Testis (tissue), 3 donors: ENCODE results near the gene FUT8. TPM values are rescaled to one million over a fixed set of nuclear protein-coding genes. Genes with fewer than 3 reads are reported as not detected.

Experiments
- DNase-seq: peaks from one replicate; pipeline ENCODE4 v3.0.0-alpha.2; 2019
- H3K27ac ChIP-seq, 2 donors: fragments of 200-600 bp; sonication (generic); one replicate each; pipeline ENCODE4 v1.5.1; 2019
- H3K27me3 ChIP-seq: fragments of 200-600 bp; sonication (generic); one replicate; pipeline ENCODE4 v1.5.1; 2019
- H3K36me3 ChIP-seq: fragments of 200-600 bp; sonication (generic); one replicate; pipeline ENCODE4 v1.5.1; 2017; ENCODE audit warnings: low read depth; ENCODE audit errors: missing control alignments
- H3K4me1 ChIP-seq: fragments of 200-600 bp; sonication (generic); one replicate; pipeline ENCODE4 v1.5.1; 2019
- H3K4me3 ChIP-seq, 2 donors: fragments of 200-600 bp; sonication (generic); one replicate each; pipeline ENCODE4 v1.5.1; 2017 to 2019
- H3K9me3 ChIP-seq: fragments of 200-600 bp; sonication (generic); one replicate; pipeline ENCODE4 v1.5.1; 2017
- CTCF ChIP-seq, 3 experiments: fragments of 450-650 bp in 2 of 3; fragments of 200-600 bp in 1 of 3; sonication (generic) in 1 of 3; IDR thresholded peaks; one replicate each; pipeline ENCODE4 v1.5.1; 2016 to 2019; ENCODE audit warnings: antibody characterized with exemption in 3 of 3, mild to moderate bottlenecking in 2 of 3, moderate library complexity in 1 of 3
- POLR2A ChIP-seq: fragments of 450-650 bp; IDR thresholded peaks from one replicate; pipeline ENCODE4 v1.6.1; 2017; ENCODE audit warnings: antibody characterized with exemption, mild to moderate bottlenecking, moderate library complexity
- WGBS, 2 donors: methylation state at CpG; one replicate each; pipeline ENCODE4 v1.1.5; 2018; 5-methylcytosine and 5-hydroxymethylcytosine counted together
- intact Hi-C: fragments of 100-400 bp; cut with DNase I; formaldehyde crosslinking; loops from one replicate; pipeline ENCODE4 v1.15.1; 2023; ENCODE audit warnings: low total_unique reads
- polyA plus RNA-seq: library from polyadenylated mRNA; stranded (reverse); fragments of 350-450 nt; fragmentation: Illumina TruSeq; extraction: RNeasy Lipid Tissue Mini Kit (QIAGEN cat#74804); gene quantifications from one replicate; pipeline ENCODE4 v1.2.3, GENCODE V29; 2014; ENCODE audit warnings: low read depth, low replicate concordance; ENCODE audit not compliant: insufficient read depth
- total RNA-seq, 2 donors: library from RNA; depleted of rRNA; stranded (reverse); fragments of >200 nt; gene quantifications; one replicate each; pipeline ENCODE4 v1.2.3, GENCODE V29; 2016

The FUT8 gene
- total and polyA plus RNA-seq, 3 donors from 2014 or later: 47.1 to 68.3 (median 58.7) TPM

GRCh38 chr14:65581799-65582198, 169.3 kb downstream of the FUT8 start:
- H3K36me3 ChIP-seq: no peaks in the 10 kb centered on the region
- 92 to 98% methylated on average over 3 of the region's 3 CpGs for WGBS, 2 donors
- no peaks in the 10 kb centered on the region for H3K4me1 ChIP-seq
- no peak overlapping the region for H3K4me3 ChIP-seq
- H3K27me3 ChIP-seq: no peaks in the 10 kb centered on the region
- TF ChIP-seq POLR2A (no peak), CTCF (IDR thresholded peaks at IDR 0.05) (no peak)
- DNase-seq: no peak
- H3K9me3 ChIP-seq: no peaks in the 10 kb centered on the region
- intact Hi-C loops: no loop called here
- no peak overlapping the region for H3K27ac ChIP-seq

GRCh38 chr14:65585216-65585615, 172.7 kb downstream of the FUT8 start:
- DNase-seq: no peak
- H3K27me3 ChIP-seq: no peaks in the 10 kb centered on the region
- no peaks in the 10 kb centered on the region for H3K36me3 ChIP-seq
- H3K9me3 ChIP-seq: no peaks in the 10 kb centered on the region
- H3K27ac ChIP-seq: no peak overlapping the region
- intact Hi-C loops: no loop called here
- WGBS, 2 donors: 92 to 100% methylated on average over 1 of the region's 1 CpG
- H3K4me1 ChIP-seq: no peaks in the 10 kb centered on the region
- no peak overlapping the region for H3K4me3 ChIP-seq
- TF ChIP-seq POLR2A (no peak), CTCF (IDR thresholded peaks at IDR 0.05) (no peak)

- H3K4me1 ChIP-seq: no peaks in the 10 kb centered on the region
- intact Hi-C loops: no loop called here
- WGBS, 2 donors: 83 to 85% methylated on average over 4 of the region's 4 CpGs
- H3K9me3 ChIP-seq: no peaks in the 10 kb centered on the region
- TF ChIP-seq POLR2A (no peak), CTCF (IDR thresholded peaks at IDR 0.05) (no peak)
- no peak overlapping the region for H3K27ac ChIP-seq
- H3K27me3 ChIP-seq: no peaks in the 10 kb centered on the region
- no peaks in the 10 kb centered on the region for H3K36me3 ChIP-seq
- DNase-seq: no peak
- no peak overlapping the region for H3K4me3 ChIP-seq
These were observed 176.1 kb downstream of the FUT8 start for GRCh38 chr14:65588426-65589140.

DNA sequence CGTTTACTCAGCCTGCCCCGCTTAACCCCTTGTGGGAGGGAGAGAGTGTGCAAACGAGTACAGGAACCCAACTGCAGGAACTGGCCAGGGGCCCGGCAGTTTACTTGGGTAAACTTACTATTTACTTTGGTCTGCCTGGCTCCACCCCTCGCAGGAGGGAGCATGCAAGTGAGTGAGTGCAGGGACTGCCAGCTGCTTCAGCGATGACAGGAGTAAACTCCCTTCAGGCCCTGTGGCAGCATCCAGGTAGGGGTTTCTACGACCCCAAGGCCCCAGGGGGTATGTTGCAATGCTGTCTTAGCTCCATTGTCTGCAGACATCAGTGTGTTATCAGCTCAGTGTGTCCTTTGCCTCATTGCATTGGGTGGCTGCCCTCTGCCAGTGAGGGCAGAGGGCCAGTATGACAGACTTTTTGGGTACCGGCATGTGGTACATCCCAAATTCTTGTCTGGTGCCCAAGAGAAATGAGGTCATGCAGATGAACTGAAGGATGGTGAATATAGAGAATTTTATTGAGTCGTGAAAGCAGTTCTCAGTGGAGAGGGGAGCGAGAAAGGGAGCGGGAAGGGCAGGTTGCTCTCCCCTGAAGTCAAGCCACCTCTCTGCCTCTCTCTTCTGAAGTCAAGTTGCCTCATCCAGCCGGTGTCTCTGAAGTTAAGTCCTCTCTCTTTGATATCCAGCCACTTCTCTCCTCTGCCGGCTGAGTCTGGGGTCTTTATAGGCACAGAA, 181.8 kb downstream of the FUT8 start:
- WGBS, 2 donors: 84 to 90% methylated on average over 12 to 13 of the region's 13 CpGs
- Histone ChIP-seq H3K4me1 (no peaks in the 10 kb centered on the region), H3K9me3 (no peaks in the 10 kb centered on the region), H3K4me3 (no peak overlapping the region), H3K27me3 (no peaks in the 10 kb centered on the region), H3K27ac (no peak overlapping the region), H3K36me3 (no peaks in the 10 kb centered on the region)
- no peak for DNase-seq
- intact Hi-C loops: no loop called here
- TF ChIP-seq POLR2A: no peak
- TF ChIP-seq CTCF (IDR thresholded peaks at IDR 0.05): no peak
